DOHH2 (cell line): ENCODE results near the gene PHF20.

Experiments used
- H3F3A ChIP-seq: fragments of 200-600 bp; sonication (generic), shearing (Covaris generic); 2 replicates; pipeline ENCODE4 v1.6.0; 2016; ENCODE audit warnings: antibody characterized with exemption, mild to moderate bottlenecking; ENCODE audit not compliant: control insufficient read depth, insufficient read depth
- H3K27ac ChIP-seq: fragments of 200-600 bp; sonication (generic); 2 replicates; pipeline ENCODE4 v1.5.1; 2014; ENCODE audit warnings: low read depth, mild to moderate bottlenecking, low read length, moderate library complexity
- H3K27me3 ChIP-seq: fragments of 200-600 bp; sonication (generic); 2 replicates; pipeline ENCODE4 v1.6.1; 2014; ENCODE audit warnings: mild to moderate bottlenecking, low read length, mixed read lengths; ENCODE audit not compliant: control insufficient read depth
- H3K36me3 ChIP-seq: fragments of 200-600 bp; sonication (generic); 2 replicates; pipeline ENCODE4 v1.6.1; 2014; ENCODE audit warnings: mild to moderate bottlenecking, low read length, moderate library complexity, mixed read lengths; ENCODE audit not compliant: control insufficient read depth
- H3K4me1 ChIP-seq: fragments of 200-600 bp; sonication (generic); 2 replicates; pipeline ENCODE4 v1.6.1; 2014; ENCODE audit warnings: mild to moderate bottlenecking, low read length, mixed read lengths; ENCODE audit not compliant: control insufficient read depth
- H3K4me2 ChIP-seq: fragments of 200-600 bp; sonication (generic); 2 replicates; pipeline ENCODE4 v1.6.0; 2014; ENCODE audit warnings: mild to moderate bottlenecking, low read length, moderate library complexity
- H3K4me3 ChIP-seq: fragments of 200-600 bp; sonication (generic); 2 replicates; pipeline ENCODE4 v1.5.1; 2014; ENCODE audit warnings: mild to moderate bottlenecking, low read length, mixed read lengths
- H3K79me2 ChIP-seq: fragments of 200-600 bp; sonication (generic); 2 replicates; pipeline ENCODE4 v1.6.1; 2014; ENCODE audit warnings: mild to moderate bottlenecking, low read length, mixed read lengths; ENCODE audit not compliant: control insufficient read depth
- H3K9me2 ChIP-seq: fragments of 200-600 bp; sonication (generic); replicated peaks from 2 replicates; pipeline ENCODE4 v1.6.1; 2014; ENCODE audit warnings: mild to moderate bottlenecking, low read length, mixed read lengths; ENCODE audit not compliant: control insufficient read depth
- H3K9me3 ChIP-seq: fragments of 200-600 bp; sonication (generic); 2 replicates; pipeline ENCODE4 v1.6.1; 2014; ENCODE audit warnings: antibody characterized with exemption, low read length, mixed read lengths; ENCODE audit not compliant: control insufficient read depth, insufficient read depth
- H4K20me1 ChIP-seq: fragments of 200-600 bp; sonication (generic); 2 replicates; pipeline ENCODE4 v1.6.0; 2014; ENCODE audit warnings: low read depth, mild to moderate bottlenecking, antibody characterized with exemption, low read length, moderate library complexity; ENCODE audit not compliant: control insufficient read depth, insufficient read depth
- CTCF ChIP-seq: fragments of 200-600 bp; sonication (generic); IDR thresholded peaks from one replicate; pipeline ENCODE4 v1.5.1; 2014; ENCODE audit warnings: antibody characterized with exemption, mild to moderate bottlenecking, low read depth, low read length; ENCODE audit not compliant: poor library complexity, severe bottlenecking
- EZH2phosphoT487 ChIP-seq: fragments of 200-600 bp; sonication (generic); IDR thresholded peaks from 2 replicates; pipeline ENCODE4 v1.6.1; 2017; ENCODE audit warnings: borderline replicate concordance, mild to moderate bottlenecking, antibody characterized with exemption, low read length, moderate library complexity, mixed read lengths

The PHF20 gene

GRCh38 chr20:35871259-35871771 is 99.5 kb downstream of the PHF20 start:
- Histone ChIP-seq H3K4me1 (no peaks in the 10 kb centered on the region), H3K27ac (no peak overlapping the region), H4K20me1 (no peaks in the 10 kb centered on the region), H3K79me2 (no peaks in the 10 kb centered on the region), H3K4me2 (no peak overlapping the region), H3K27me3 (no peaks in the 10 kb centered on the region), H3K9me2 (no peaks in the 10 kb centered on the region), H3K9me3 (no peaks in the 10 kb centered on the region), H3K36me3 (peaks cover 16% of the 10 kb centered on the region), H3K4me3 (no peak overlapping the region), H3F3A (peaks cover 3% of the 10 kb centered on the region; the same call in 1 of the 2 replicates)
- no peak for TF ChIP-seq EZH2phosphoT487
- TF ChIP-seq CTCF = no peak

- Histone ChIP-seq H4K20me1 (no peaks in the 10 kb centered on the region), H3K27ac (no peak overlapping the region), H3K4me2 (no peak overlapping the region), H3K79me2 (no peaks in the 10 kb centered on the region), H3K4me1 (no peaks in the 10 kb centered on the region), H3K36me3 (peaks cover 11% of the 10 kb centered on the region), H3K27me3 (no peaks in the 10 kb centered on the region), H3F3A (peaks cover 2% of the 10 kb centered on the region; the same call in 1 of the 2 replicates), H3K9me2 (no peaks in the 10 kb centered on the region), H3K9me3 (no peaks in the 10 kb centered on the region), H3K4me3 (no peak overlapping the region)
- TF ChIP-seq EZH2phosphoT487 = no peak
- TF ChIP-seq CTCF = no peak
These were observed 104.2 kb downstream of the PHF20 start for GRCh38 chr20:35876033-35876320.

GRCh38 chr20:35877611-35878010 is 105.8 kb downstream of the PHF20 start:
- H3K4me1 ChIP-seq = no peaks in the 10 kb centered on the region
- H3K27ac ChIP-seq = no peak overlapping the region
- no peaks in the 10 kb centered on the region for H3K79me2 ChIP-seq
- no peak overlapping the region for H3K4me2 ChIP-seq
- no peaks in the 10 kb centered on the region for H3F3A ChIP-seq
- TF ChIP-seq CTCF (no peak), EZH2phosphoT487 (no peak)
- no peak overlapping the region for H3K4me3 ChIP-seq
- H4K20me1 ChIP-seq = no peaks in the 10 kb centered on the region
- no peaks in the 10 kb centered on the region for H3K9me2 ChIP-seq
- no peaks in the 10 kb centered on the region for H3K27me3 ChIP-seq
- peaks cover 5% of the 10 kb centered on the region for H3K36me3 ChIP-seq
- H3K9me3 ChIP-seq = no peaks in the 10 kb centered on the region
